ENCODE results near the gene TBC1D16.

DNA sequence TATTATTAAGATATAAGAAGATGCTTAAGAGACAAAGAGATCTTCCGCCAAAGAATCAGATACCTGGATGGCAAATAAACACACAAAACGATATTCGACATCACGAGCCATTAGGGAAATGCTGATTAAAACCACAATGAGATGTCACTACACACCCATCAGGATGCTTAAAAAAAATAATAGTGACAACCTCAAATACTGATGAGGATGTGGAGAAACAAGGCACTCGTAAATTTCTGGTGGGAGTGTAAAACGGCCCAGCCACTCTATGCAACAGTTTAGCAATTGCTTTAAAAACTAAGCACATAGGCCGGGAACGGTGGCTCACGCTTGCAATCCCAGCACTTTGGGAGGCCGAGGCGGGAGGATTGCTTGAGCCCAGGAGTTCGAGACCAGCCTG, 39.4 kb downstream of the TBC1D16 start:
- TF ChIP-seq, protein P1, sequence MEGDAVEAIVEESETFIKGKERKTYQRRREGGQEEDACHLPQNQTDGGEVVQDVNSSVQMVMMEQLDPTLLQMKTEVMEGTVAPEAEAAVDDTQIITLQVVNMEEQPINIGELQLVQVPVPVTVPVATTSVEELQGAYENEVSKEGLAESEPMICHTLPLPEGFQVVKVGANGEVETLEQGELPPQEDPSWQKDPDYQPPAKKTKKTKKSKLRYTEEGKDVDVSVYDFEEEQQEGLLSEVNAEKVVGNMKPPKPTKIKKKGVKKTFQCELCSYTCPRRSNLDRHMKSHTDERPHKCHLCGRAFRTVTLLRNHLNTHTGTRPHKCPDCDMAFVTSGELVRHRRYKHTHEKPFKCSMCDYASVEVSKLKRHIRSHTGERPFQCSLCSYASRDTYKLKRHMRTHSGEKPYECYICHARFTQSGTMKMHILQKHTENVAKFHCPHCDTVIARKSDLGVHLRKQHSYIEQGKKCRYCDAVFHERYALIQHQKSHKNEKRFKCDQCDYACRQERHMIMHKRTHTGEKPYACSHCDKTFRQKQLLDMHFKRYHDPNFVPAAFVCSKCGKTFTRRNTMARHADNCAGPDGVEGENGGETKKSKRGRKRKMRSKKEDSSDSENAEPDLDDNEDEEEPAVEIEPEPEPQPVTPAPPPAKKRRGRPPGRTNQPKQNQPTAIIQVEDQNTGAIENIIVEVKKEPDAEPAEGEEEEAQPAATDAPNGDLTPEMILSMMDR (IDR thresholded peaks at IDR 0.05), result no peak
- TF ChIP-seq EZH2phosphoT487 (IDR thresholded peaks at IDR 0.05) (no peak), EZH2 (IDR thresholded peaks at IDR 0.05) (no peak)
